T-helper 1 cell treated with Interleukin-12 subunit alpha and Interleukin-12 subunit beta and Interleukin-4 antibody, amounts not matched to agents 30 ng/mL and 1 ng/mL, for 36 hours (primary cell): ENCODE results near the gene ABCC1. TPM values are rescaled to one million over a fixed set of nuclear protein-coding genes. Genes with fewer than 3 reads are reported as not detected.
"Not testable (repeated sequence)": the region's sequence is repeated elsewhere in the genome, so short reads cannot be mapped to it uniquely, and the experiment has no call there.

Experiments
- intact Hi-C: fragments of 100-400 bp; cut with micrococcal nuclease; formaldehyde crosslinking; loops from one replicate; pipeline ENCODE4 v1.15.1; 2024
- total RNA-seq: library from RNA; stranded (reverse); gene quantifications from 2 replicates; pipeline ENCODE4 v1.2.3, GENCODE V29; 2022

Gene ABCC1
- total RNA-seq, 1 donor from 2014 or later, result 107 TPM

DNA sequence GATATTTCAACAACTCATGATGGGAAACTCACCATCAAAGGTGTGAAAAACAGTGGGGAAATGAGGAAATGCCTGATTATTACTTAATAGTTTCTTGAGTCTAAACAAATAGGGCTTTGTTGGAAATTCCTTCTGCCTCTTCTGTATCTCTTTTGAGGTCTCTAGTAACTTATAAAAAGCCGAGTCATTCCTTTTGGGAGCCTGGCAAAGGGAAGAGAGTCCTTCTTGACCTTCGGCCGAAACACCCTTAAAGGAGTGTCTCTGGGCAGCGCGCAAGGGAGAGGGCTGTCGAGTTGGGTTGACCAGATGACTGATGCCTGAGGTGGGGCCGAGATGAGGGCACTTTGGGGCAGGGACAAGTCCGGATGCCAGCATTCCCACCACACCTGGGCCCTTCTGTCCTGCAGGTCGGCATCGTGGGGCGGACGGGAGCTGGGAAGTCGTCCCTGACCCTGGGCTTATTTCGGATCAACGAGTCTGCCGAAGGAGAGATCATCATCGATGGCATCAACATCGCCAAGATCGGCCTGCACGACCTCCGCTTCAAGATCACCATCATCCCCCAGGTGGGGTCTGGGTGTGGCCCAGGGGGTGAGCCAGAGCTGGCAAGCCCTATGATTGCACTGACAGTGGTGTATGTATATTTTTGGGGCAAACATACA lies 184.7 kb downstream of the ABCC1 start:
- intact Hi-C loops, result no loop called here

DNA sequence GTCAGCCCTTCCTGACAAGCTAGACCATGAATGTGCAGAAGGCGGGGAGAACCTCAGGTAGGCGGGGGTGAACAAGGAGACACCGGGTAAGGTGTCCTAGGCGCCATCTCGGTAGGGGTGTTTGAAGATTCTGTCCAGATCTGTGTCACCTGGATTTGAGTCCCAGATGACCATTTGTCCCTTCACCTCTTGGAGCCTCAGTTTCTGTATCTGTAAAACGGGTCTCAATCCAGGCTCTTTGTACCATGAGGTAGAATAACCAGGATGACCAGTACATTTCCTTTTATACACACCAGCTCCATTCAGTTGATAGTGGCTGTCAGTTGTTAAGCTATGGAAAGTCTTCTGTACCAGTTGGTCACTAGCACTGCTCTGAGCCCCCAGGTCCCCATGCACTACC lies 187.2 kb downstream of the ABCC1 start:
- intact Hi-C loops, result no loop called here

DNA sequence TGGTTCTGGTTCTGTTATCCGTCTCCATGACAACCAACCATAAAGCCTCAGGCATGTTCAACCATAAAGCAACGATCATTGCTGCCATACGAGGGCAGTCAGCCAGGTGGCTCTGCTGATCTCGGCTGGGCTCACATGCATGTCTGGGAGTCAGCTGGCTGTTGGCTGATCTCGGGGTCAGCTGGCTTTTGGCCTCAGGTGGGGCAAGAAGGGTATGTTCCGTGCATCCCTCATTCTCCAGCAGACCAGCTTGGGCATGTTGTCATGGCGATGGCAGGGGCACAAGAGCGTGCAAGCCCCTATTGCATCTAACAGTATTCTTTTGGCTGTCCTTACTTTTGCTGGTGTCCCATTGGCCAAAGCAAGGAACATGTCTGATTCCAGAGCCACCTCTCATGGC lies 187.7 kb downstream of the ABCC1 start:
- intact Hi-C loops, result no loop called here

DNA sequence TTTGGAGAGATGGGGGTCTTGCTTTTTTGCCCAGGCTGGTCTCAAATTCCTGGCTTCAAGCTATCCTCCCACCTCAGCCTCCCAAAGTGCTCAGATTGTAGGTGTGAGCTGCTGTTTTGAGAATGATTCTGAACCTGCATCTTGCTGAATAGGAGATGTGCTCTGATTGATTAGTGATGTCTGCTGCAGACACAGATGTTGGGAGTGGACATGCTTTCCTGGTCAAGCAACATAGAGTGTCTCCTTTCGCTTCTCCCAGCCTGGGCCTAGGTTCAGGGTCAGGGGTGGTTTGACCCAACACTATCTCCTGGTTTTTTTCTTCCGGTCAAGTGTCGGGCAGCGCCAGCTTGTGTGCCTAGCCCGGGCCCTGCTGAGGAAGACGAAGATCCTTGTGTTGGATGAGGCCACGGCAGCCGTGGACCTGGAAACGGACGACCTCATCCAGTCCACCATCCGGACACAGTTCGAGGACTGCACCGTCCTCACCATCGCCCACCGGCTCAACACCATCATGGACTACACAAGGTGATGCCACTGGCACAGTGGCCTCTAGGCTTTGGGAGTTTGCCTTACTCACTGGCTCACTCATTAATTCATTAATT lies 188.7 kb downstream of the ABCC1 start:
- intact Hi-C loops, result no loop called here

DNA sequence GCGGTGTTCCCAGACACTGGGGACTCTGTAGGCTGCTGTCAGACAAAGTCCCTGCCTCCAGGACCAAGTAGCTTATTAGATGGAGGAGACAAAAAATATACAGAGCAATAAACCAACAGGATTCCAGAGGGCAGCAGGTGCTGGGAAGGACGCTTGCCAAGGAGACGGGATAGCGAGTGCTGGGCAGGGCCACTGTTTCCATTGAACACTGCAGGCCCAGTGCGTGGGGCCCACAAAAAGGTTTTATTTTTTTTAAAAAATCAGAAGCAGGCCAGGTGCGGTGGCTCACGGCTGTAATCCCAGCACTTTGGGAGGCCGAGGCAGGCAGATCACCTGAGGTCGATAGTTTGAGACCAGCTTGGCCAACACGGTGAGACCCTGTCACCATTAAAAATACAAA lies 189.6 kb downstream of the ABCC1 start:
- intact Hi-C loops, result no loop called here

DNA sequence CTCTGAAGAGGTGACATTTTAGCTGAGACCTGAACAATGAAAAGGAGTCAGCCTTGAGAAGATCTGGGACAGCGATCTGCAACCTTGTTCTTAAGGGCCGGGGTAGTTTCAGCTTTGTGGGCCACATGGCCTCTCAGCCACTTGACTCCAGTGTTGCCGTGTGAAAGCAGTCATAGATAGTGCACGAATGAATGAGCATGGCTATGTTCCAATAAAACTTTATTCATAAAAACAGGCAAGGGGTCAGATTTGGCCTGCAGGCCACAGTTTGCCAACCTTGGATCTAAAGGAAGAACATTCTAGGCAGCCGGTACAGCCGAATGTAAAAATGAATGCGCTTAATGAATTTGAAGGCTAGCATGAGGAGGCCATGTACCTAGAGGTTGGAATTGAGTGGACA lies 190.4 kb downstream of the ABCC1 start:
- intact Hi-C loops, result no loop called here

DNA sequence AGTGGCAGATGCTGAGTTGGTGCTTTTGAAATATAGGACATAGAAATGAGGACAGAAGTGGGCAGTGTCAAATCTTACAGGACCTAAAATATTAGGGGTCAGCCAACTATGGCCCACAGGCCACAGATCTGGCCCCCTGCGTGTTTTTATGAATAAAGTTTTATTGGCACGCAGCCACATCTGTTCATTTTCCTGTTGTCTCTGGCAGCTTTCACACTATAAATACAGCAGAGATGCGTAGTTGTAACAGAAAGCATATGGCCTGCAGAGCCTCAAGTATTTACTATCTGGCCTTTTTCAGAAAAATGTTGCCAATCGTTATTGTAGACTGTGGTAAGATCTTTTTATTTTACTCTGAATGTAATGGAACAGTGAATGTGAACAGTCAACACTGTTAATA lies 191.1 kb downstream of the ABCC1 start:
- intact Hi-C loops, result no loop called here

DNA sequence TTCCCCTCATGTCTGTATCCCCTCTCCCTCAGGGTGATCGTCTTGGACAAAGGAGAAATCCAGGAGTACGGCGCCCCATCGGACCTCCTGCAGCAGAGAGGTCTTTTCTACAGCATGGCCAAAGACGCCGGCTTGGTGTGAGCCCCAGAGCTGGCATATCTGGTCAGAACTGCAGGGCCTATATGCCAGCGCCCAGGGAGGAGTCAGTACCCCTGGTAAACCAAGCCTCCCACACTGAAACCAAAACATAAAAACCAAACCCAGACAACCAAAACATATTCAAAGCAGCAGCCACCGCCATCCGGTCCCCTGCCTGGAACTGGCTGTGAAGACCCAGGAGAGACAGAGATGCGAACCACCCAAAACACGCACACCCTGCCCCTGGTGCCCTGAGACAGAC lies 191.7 kb downstream of the ABCC1 start:
- intact Hi-C loops, result no loop called here

DNA sequence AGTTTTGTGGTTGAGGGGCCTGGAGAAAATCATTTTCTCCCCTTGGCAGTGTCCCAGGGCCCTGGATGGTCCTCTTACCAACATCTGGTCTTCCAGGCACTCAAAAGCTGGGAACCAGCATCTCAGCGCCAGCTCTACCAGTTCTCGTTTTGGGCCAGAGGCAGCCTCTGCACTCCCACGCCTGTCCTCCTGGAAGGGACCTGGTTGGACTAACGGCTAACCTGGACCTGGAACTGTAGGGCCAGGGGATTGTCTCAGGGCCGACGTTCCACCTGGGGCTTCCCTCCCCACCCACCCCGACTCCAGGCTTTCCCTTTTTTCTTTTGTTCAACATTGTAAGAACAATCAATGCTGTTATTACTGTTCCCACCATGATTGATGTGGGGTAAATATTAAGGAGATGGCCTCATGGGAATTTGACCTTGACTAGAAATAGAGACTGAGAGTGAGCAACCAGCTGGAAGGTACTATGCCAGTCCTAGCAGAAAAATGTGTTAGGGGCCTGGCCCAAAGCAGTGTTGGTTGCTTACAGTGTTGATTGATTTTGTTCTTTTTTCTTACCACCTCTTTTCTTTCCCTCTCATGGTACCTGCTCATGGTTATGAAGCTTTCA lies 192.5 kb downstream of the ABCC1 start:
- intact Hi-C loops, result no loop called here

DNA sequence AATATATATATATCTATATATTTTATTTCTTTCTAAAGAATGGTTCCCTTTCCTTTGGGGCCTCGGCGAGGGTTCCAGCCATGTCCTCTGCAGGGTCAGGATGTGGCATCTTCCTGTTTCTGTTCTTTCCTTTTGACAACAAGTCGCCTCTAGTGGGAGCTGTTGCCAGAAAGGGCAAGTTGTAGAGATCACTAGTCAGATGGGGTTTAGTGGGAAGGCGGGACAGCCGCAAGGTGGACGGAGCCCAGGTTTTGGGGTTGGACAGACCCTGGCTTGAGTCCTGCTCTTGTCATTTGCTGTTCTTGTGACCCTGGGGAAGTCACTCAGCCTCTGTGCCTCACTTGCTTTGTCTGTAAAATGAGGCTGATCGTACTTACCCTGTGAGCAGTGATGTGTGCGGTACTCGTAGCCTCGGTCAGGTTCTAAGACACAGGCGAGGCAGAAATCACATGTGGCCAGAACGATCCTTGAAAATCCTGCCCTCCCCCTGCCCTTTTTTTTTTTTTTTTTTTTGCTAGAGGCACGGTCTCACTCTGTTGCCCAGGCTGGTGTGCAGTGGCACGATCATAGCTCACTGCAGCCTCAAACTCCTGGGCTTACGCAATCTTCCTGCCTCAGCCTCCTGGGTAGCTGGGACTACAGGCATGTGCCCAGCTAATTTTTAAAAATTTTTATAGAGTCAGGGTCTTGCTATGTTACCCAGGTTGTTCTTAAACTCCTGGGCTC lies 193.8 kb downstream of the ABCC1 start:
- intact Hi-C loops, result no loop called here

DNA sequence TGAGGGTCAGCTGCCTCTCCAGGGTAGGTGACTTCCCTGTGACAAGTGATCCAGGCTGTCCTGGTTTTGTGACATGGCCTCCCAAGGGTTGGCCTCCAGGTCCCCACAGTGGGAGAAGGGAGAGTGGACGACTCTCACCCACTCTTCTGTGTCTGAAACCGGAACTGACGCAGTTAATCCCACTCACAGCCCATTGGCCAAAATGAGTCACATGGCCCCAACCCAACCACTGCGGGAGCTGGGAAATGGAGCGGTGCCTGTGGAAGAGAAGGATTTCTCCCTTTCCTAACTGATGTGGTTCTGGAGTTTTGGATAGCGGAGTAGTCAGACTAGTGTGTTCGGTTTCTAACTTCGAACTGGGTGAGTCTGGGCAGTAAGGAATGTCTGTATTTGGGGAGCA lies 194.5 kb downstream of the ABCC1 start:
- intact Hi-C loops, result no loop called here

DNA sequence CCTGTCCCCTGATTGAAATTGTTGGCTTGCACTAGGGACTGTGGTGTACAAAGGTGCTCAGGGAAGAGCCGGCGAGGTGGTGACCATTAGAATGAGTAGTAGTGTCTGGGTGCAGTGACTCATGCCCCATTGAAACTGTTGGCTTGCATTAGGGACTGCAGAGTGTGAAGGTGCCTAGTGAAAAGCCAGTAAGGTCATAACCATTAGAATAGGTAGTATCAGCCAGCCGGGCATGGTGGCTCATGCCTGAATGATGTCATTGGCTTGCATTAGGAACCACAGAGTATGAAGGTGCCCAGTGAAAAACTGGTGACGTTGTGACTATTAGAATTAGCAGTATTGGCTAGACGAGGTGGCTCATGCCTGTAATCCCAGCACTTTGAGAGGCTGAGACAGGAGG lies 195.0 kb downstream of the ABCC1 start:
- intact Hi-C loops, result no loop called here

DNA sequence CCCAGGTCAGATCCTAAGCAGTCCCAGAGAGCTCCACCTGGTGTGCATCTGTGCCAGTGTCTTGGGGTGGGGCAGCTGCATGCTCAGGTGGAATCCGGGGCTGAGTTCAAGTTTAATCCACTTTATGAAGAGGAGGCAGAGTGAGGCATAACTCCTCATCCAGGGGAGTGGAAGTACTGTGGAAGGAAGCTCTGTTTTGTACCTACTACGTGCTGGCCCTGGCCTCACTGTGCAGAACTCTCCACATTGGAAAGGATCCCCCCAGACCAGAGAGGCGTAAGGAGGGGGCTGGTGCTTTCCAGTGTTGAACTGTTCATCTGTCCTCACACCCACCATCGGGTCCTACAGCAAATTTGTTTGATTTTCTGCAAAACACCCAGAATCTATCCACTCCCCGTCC lies 195.9 kb downstream of the ABCC1 start:
- intact Hi-C loops, result no loop called here

DNA sequence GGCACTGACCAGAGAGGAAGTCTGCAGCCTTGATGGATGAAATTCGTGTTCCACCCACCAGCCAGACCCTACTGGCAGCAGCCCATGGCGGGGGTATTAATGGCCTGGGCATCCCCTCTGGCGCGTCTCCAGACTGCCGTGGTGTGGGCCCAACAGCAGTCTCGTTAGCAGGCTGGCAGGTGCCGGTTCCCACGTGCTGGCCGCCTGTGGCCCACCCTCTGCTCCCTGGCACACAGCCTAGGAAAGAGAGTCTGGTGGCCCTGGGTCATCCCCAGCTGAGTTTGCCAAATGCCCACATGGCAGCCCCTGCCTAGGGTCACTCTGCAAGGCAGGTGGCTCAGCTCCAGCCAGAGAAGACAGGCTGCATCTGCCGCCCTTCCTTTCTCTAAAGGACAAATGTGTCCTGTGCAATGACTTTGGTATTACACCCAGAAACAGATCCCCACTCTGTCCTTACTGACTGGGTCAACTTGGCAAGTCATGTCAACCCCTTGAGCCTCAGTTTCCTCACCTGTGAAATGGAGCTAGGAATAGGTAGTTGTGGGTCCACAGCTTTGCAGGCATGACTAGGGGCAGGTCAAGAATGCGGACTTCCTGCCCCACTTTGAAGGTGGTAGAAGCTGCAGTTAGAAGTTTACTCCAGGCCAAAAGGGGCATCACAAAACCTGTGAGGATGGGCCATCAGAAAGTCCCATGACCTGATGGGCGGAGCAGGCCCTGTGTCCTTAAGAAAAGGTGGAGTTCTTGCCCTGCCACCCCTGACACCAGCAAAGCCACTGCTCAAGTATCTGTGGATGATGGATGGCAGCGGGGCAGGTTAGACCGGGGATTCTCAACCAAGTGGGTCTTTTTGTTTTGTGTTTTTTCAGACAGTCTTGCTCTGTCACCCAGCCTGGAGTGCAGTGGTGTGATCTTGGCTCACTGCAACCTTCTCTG lies 197.2 kb downstream of the ABCC1 start:
- intact Hi-C loops, result no loop called here

DNA sequence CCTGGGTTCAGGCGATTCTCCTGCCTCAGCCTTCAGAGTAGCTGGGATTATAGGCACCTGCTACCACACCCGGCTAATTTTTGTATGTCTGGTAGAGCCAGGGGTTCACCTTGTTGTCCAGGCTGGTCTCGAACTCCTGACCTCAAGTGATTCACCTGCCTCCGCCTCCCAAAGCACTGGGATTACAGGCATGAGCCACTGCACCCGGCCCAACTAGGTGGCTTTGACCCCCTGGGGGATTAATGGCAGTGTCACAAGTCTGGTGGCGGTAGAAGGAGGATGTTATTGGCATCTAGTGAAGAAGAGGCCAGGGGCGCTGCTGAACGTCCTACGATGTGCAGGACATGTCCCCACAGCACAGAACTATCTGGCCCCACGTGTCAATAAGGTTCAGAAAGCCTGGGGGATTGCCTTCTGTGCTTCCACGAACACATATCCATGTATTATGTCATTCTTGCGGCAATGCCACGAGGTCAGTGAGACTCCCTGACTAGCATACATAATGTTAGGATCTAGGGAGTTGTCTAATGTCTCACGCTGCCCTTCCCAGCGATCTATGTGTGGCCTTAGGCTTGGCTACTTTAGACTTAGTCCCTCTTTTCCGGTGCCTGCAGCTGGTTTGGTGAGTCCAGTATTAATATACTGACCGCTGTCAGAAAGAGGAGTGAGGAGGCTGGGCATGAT lies 198.0 kb downstream of the ABCC1 start:
- intact Hi-C loops, result no loop called here

DNA sequence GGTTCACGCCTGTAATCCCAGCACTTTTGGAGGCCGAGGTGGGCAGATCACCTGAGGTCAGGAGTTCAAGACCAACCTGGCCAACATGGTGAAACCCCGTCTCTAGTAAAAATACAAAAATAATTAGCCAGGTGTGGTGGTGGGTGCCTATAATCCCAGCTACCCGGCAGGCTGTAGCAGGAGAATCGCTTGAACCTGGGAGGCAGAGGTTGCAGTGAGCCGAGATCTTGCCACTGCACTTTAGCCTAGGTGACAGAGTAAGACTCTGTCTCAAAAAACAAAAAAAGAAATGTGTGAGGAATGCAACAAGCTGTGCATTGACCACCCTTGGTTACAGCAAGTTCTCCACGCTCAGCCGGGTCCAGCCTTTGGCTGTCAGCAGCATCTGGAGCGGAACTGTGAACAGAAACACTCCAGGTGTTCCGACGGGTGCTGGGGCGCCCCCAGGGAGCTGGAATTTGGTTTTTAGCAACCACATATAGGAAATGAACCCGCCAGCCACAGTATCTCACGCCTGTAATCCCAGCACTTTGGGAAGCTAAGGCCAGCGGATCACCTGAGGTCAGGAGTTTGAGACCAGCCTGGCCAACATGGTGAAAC lies 198.7 kb downstream of the ABCC1 start:
- intact Hi-C loops, result not testable (repeated sequence)

DNA sequence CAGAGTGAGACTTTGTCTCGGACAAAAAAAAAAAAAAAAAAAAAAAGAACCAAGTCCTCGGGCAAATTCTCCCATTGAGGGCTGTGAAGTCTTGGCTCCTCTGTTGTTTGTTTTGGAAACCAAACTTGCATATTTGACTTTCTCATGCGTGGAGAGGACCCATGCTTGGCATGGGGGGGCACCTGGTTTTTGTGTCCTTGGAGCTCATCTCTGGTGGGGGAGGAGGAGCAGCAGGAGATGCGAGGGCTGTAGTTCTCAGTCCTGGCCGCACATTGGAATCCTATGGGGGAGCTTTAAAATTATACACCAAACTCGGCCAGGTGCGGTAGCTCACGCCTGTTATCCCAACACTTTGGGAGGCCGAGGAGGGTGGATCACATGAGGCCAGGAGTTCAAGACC lies 199.3 kb downstream of the ABCC1 start:
- intact Hi-C loops, result no loop called here

DNA sequence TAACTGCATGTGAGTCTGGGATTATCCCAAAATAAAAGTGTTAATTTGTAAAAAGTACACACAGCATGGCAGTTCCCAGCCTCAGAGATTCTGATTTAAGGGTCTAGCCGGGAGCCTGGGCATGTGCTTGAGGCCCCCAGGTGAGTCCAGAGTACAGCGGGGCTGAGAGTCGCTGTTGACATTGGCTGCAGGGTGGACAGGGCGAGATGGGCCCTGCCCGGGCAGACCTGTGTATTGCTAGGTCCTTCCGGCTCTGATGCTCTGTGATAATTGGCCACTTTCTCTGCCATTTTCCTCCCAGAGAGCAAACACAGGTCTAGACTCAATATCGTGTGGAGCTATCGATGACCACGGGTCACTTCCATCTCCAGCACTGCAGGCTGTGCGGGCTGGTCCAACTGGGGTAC lies 200.3 kb downstream of the ABCC1 start:
- intact Hi-C loops, result no loop called here

DNA sequence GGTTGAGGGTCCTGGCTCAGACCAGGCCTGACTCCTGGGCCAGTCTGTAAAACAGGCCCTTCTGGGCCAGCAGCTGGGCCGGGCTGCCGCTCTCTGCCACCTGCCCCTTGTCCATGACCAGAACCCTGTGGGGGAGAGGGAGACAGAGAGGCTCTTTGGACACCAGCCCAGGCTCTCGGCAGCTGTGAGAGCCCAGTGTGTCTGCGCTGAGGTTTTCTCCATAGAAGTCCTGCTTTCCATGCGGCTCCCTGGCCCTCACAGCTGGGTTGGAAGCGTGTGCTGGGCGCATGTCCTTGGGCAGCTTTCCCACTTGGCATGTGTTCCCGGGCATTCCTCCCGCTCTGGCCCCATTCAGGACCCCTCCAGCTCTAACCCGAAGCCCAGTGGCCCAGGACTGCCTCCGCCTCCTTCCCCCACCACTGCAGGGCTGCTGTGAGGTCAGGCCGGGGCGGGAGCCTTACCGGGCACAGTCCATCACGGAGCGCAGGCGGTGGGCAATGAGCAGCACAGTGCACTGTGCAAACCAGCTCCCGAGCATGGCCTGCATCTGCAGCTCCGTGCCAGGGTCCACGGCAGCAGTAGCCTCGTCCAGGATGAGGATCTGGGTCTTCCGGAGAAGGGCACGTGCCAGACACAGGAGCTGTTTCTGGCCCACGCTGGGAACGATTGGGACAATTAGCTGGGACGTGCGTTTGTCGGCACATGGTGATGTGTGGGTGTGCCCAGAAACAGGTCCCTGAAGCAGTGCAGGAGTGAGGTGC lies 200.9 kb downstream of the ABCC1 start:
- intact Hi-C loops, result no loop called here

DNA sequence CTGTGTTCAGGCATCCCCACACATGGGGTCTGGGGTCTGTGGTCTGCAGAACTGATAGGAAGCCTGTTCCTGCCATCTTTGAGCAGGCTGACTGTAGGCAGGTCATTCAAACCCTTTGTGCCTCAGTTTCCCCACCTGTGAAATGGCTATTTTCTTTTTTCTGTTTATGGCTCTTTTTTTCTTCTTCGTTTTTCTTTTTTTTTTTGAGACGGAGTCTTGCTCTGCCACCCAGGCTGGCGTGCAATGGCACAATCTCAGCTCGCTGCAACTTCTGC lies 201.4 kb downstream of the ABCC1 start:
- intact Hi-C loops, result no loop called here
